ENCODE results near the gene BDNF. TPM values are rescaled to one million over a fixed set of nuclear protein-coding genes. Genes with fewer than 3 reads are reported as not detected.
"Not testable (repeated sequence)": the region's sequence is repeated elsewhere in the genome, so short reads cannot be mapped to it uniquely, and the experiment has no call there.

BDNF gene
- polyA plus RNA-seq, 1 donor (not counting 4 experiments of a cell fraction or from before 2014, with no cell fraction given): 0.35 TPM

DNA sequence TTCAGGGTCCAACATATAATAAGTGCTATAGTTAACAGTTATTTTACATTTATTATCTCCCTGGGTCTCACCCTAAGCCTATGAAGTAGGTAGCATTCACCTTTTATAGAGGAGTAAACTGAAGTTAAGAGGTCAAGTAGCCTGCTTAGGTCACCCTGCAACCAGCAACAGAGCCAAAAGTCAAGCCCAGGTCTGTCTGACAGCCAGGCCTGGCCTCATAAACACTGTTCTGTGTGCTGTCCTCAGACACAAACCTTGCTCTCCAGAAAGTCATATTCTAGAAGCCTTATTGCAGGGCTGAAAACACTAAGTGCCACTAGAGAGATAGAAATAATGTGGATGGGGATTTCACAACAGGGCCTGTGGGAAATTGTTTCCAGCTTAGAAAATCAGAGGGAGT, 59.3 kb downstream of the BDNF start:
- Histone ChIP-seq H3K9ac (ENCODE audit: control insufficient read depth, extremely low read depth, insufficient read depth, low read length) (no peak overlapping the region), H3K27me3 (ENCODE audit: control insufficient read depth, extremely low read depth, insufficient read depth, low read length) (no peaks in the 10 kb centered on the region), H3K4me3 (ENCODE audit: control insufficient read depth in 2 of 3, extremely low read depth in 1 of 3, insufficient read depth in 2 of 3, low read depth in 1 of 3, low read length in 3 of 3) (no peak overlapping the region), H4K20me1 (ENCODE audit: control insufficient read depth, extremely low read depth, insufficient read depth, low read length) (no peaks in the 10 kb centered on the region), H3K4me1 (ENCODE audit: control insufficient read depth, extremely low read depth, insufficient read depth, low read length) (no peaks in the 10 kb centered on the region), H3K79me2 (ENCODE audit: control insufficient read depth, insufficient read depth, low read length) (no peaks in the 10 kb centered on the region), H3K4me2 (ENCODE audit: control insufficient read depth, extremely low read depth, insufficient read depth, low read depth, low read length) (no peak overlapping the region), H3K36me3 (ENCODE audit: control insufficient read depth in 2 of 2, extremely low read depth in 1 of 2, insufficient read depth in 2 of 2, low read length in 2 of 2) (no peaks in the 10 kb centered on the region), H3K27ac (ENCODE audit: control insufficient read depth, insufficient read depth, low read length) (no peak overlapping the region), H3K9me1 (ENCODE audit: control insufficient read depth, extremely low read depth, insufficient read depth, low read length) (no peaks in the 10 kb centered on the region), H3K9me3 (ENCODE audit: control insufficient read depth, low read depth, low read length) (peaks cover 10% of the 10 kb centered on the region), H2AFZ (ENCODE audit: control insufficient read depth, low read length) (no peak overlapping the region)
- no peak for FAIRE-seq
- DNase-seq (ENCODE audit: low read depth, low spot score): no peak
- dilution Hi-C loops (cut with MboI; ENCODE audit: extremely low pct_ligation_motif_present, low sequenced_read_pairs): no loop called here
- TF ChIP-seq EZH2 (IDR thresholded peaks at IDR 0.05; ENCODE audit: low read length): no peak
- TF ChIP-seq, protein P1, sequence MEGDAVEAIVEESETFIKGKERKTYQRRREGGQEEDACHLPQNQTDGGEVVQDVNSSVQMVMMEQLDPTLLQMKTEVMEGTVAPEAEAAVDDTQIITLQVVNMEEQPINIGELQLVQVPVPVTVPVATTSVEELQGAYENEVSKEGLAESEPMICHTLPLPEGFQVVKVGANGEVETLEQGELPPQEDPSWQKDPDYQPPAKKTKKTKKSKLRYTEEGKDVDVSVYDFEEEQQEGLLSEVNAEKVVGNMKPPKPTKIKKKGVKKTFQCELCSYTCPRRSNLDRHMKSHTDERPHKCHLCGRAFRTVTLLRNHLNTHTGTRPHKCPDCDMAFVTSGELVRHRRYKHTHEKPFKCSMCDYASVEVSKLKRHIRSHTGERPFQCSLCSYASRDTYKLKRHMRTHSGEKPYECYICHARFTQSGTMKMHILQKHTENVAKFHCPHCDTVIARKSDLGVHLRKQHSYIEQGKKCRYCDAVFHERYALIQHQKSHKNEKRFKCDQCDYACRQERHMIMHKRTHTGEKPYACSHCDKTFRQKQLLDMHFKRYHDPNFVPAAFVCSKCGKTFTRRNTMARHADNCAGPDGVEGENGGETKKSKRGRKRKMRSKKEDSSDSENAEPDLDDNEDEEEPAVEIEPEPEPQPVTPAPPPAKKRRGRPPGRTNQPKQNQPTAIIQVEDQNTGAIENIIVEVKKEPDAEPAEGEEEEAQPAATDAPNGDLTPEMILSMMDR (optimal IDR thresholded peaks at IDR 0.05 in 1 of 3, IDR thresholded peaks at IDR 0.05 in 1 of 3, conservative IDR thresholded peaks at IDR 0.05 in 1 of 3; ENCODE audit: extremely low read depth in 1 of 3, insufficient read depth in 2 of 3, low read length in 3 of 3): no peak

DNA sequence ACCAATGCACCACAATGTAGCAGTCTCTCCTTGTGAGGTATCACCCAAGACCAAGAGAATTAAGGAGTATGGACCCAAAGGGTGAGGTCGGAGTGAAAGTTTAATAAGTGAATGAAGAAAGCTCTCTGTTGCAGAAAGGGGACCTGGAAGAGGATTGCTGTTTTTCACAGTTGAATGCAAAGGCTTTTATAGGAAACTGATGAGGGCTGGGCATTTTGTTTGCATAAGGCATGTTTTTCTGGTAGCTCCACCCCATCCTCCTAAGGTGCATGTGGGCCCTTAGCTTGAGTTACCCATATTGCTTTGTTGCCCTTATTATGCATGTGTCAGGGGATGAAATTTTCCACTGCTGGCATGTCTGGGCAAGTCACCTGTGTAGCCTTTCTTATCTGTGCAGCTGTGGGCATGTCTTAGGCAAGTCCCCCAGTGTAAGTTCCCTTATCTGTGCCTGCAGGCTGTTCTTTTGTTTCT, 64.7 kb downstream of the BDNF start:
- DNase-seq (ENCODE audit: low read depth, low spot score): no peak
- Histone ChIP-seq H3K9me1 (ENCODE audit: control insufficient read depth, extremely low read depth, insufficient read depth, low read length) (no peaks in the 10 kb centered on the region), H3K9ac (ENCODE audit: control insufficient read depth, extremely low read depth, insufficient read depth, low read length) (no peak overlapping the region), H2AFZ (ENCODE audit: control insufficient read depth, low read length) (peak overlapping the region; percentile 37), H3K79me2 (ENCODE audit: control insufficient read depth, insufficient read depth, low read length) (no peaks in the 10 kb centered on the region), H3K27ac (ENCODE audit: control insufficient read depth, insufficient read depth, low read length) (no peak overlapping the region), H4K20me1 (ENCODE audit: control insufficient read depth, extremely low read depth, insufficient read depth, low read length) (no peaks in the 10 kb centered on the region), H3K36me3 (ENCODE audit: control insufficient read depth in 2 of 2, extremely low read depth in 1 of 2, insufficient read depth in 2 of 2, low read length in 2 of 2) (no peaks in the 10 kb centered on the region), H3K4me2 (ENCODE audit: control insufficient read depth, extremely low read depth, insufficient read depth, low read depth, low read length) (no peak overlapping the region), H3K27me3 (ENCODE audit: control insufficient read depth, extremely low read depth, insufficient read depth, low read length) (no peaks in the 10 kb centered on the region), H3K4me3 (ENCODE audit: control insufficient read depth in 2 of 3, extremely low read depth in 1 of 3, insufficient read depth in 2 of 3, low read depth in 1 of 3, low read length in 3 of 3) (no peak overlapping the region), H3K9me3 (ENCODE audit: control insufficient read depth, low read depth, low read length) (peaks cover 10% of the 10 kb centered on the region), H3K4me1 (ENCODE audit: control insufficient read depth, extremely low read depth, insufficient read depth, low read length) (no peaks in the 10 kb centered on the region)
- FAIRE-seq: no peak
- dilution Hi-C loops (cut with MboI; ENCODE audit: extremely low pct_ligation_motif_present, low sequenced_read_pairs): no loop called here
- no peak for TF ChIP-seq EZH2 (IDR thresholded peaks at IDR 0.05; ENCODE audit: low read length)
- TF ChIP-seq, protein P1 (optimal IDR thresholded peaks at IDR 0.05 in 1 of 3, IDR thresholded peaks at IDR 0.05 in 1 of 3, conservative IDR thresholded peaks at IDR 0.05 in 1 of 3; ENCODE audit: extremely low read depth in 1 of 3, insufficient read depth in 2 of 3, low read length in 3 of 3): no peak

DNA sequence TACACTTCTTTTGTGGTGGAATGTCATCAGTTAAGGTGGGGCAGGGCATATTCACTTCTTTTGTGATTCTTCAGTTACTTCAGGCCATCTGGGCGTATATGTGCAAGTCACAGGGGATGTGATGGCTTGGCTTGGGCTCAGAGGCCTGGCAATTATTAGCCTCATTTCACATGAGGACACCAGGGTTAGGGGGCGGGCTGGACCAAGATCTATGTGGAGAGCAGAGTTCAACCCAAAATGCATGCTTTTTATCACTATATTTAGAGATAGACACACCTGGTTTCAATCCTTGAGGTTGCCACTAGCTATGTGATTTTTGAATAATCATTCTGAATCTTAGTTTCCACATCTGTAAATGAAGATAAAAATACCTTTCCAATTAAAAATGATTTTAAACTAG, 65.5 kb downstream of the BDNF start:
- H3K4me1 ChIP-seq (ENCODE audit: control insufficient read depth, extremely low read depth, insufficient read depth, low read length); H3K4me3 ChIP-seq (ENCODE audit: control insufficient read depth in 2 of 3, extremely low read depth in 1 of 3, insufficient read depth in 2 of 3, low read depth in 1 of 3, low read length in 3 of 3); H3K9me3 ChIP-seq (ENCODE audit: control insufficient read depth, low read depth, low read length); H4K20me1 ChIP-seq (ENCODE audit: control insufficient read depth, extremely low read depth, insufficient read depth, low read length); H3K4me2 ChIP-seq (ENCODE audit: control insufficient read depth, extremely low read depth, insufficient read depth, low read depth, low read length); H3K27ac ChIP-seq (ENCODE audit: control insufficient read depth, insufficient read depth, low read length); H3K27me3 ChIP-seq (ENCODE audit: control insufficient read depth, extremely low read depth, insufficient read depth, low read length); H3K9ac ChIP-seq (ENCODE audit: control insufficient read depth, extremely low read depth, insufficient read depth, low read length); H3K9me1 ChIP-seq (ENCODE audit: control insufficient read depth, extremely low read depth, insufficient read depth, low read length); dilution Hi-C loops (cut with MboI; ENCODE audit: extremely low pct_ligation_motif_present, low sequenced_read_pairs); FAIRE-seq; DNase-seq (ENCODE audit: low read depth, low spot score); H3K36me3 ChIP-seq (ENCODE audit: control insufficient read depth in 2 of 2, extremely low read depth in 1 of 2, insufficient read depth in 2 of 2, low read length in 2 of 2); H2AFZ ChIP-seq (ENCODE audit: control insufficient read depth, low read length); H3K79me2 ChIP-seq (ENCODE audit: control insufficient read depth, insufficient read depth, low read length): not testable (repeated sequence)

DNA sequence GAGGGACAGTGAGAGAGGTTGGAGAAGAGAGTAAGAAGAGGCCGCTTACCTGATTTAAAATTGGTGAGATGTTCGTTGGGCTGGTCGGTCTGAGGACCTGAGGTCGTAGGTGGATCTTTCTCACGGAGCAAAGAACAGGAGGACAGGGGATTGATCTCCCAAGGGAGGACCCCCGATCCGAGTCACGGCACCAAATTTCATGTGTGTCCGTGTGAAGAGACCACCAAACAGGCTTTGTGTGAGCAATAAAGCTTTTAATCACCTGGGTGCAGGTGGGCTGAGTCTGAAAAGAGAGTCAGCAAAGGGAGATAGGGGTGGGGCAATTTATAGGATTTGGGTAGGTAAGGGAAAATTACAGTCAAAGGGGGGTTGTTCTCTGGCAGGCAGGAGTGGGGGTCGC, 66.0 kb downstream of the BDNF start:
- FAIRE-seq; dilution Hi-C loops (cut with MboI; ENCODE audit: extremely low pct_ligation_motif_present, low sequenced_read_pairs); H3K27ac ChIP-seq (ENCODE audit: control insufficient read depth, insufficient read depth, low read length); H3K36me3 ChIP-seq (ENCODE audit: control insufficient read depth in 2 of 2, extremely low read depth in 1 of 2, insufficient read depth in 2 of 2, low read length in 2 of 2); H3K4me2 ChIP-seq (ENCODE audit: control insufficient read depth, extremely low read depth, insufficient read depth, low read depth, low read length); H3K9me1 ChIP-seq (ENCODE audit: control insufficient read depth, extremely low read depth, insufficient read depth, low read length); H3K9me3 ChIP-seq (ENCODE audit: control insufficient read depth, low read depth, low read length); H3K27me3 ChIP-seq (ENCODE audit: control insufficient read depth, extremely low read depth, insufficient read depth, low read length); H2AFZ ChIP-seq (ENCODE audit: control insufficient read depth, low read length); H3K4me3 ChIP-seq (ENCODE audit: control insufficient read depth in 2 of 3, extremely low read depth in 1 of 3, insufficient read depth in 2 of 3, low read depth in 1 of 3, low read length in 3 of 3); H3K9ac ChIP-seq (ENCODE audit: control insufficient read depth, extremely low read depth, insufficient read depth, low read length); H3K79me2 ChIP-seq (ENCODE audit: control insufficient read depth, insufficient read depth, low read length); H4K20me1 ChIP-seq (ENCODE audit: control insufficient read depth, extremely low read depth, insufficient read depth, low read length); DNase-seq (ENCODE audit: low read depth, low spot score); H3K4me1 ChIP-seq (ENCODE audit: control insufficient read depth, extremely low read depth, insufficient read depth, low read length): not testable (repeated sequence)
